T-cell (primary cell): ENCODE results near the gene UPF3A. TPM values are rescaled to one million over a fixed set of nuclear protein-coding genes. Genes with fewer than 3 reads are reported as not detected.

ENCODE experiments used
- ATAC-seq, 4 experiments: fragments of 200-7000 bp in 3 of 4; fragments of 150-1000 bp in 1 of 4; cut with Tn5 transposase; replicated peaks in 1 of 4; 1 replicate in 3 of 4; 2 replicates in 1 of 4; pipeline ENCODE4 v1.10.0; 2021; ENCODE audit warnings: moderate library complexity in 3 of 4, mild to moderate bottlenecking in 2 of 4, moderate number of reproducible peaks in 1 of 4
- CTCF ChIA-PET, 2 donors: fragments of 300-600 bp; sonication (Branson Sonifier 250); formaldehyde crosslinking; loops; one replicate each; lab custom pipeline; 2022; ENCODE audit warnings: antibody characterized with exemption in 2 of 2; lab: Charles Lee
- POLR2A ChIA-PET, 2 donors: fragments of 300-600 bp; sonication (Branson Sonifier 250); formaldehyde crosslinking; loops; one replicate each; lab custom pipeline; 2022; ENCODE audit warnings: antibody characterized with exemption in 2 of 2; lab: Charles Lee
- DNase-seq, 35 experiments: peaks; one replicate each; pipeline versions ENCODE4 v3.0.0 to v3.0.0-alpha.2; 2013 to 2023
- H3K27ac ChIP-seq: one replicate; pipeline ENCODE4 v1.5.1; 2013; ENCODE audit warnings: low read length
- H3K27me3 ChIP-seq, 2 experiments: replicated peaks in 1 of 2; 1 replicate in 1 of 2; 2 replicates in 1 of 2; pipeline versions ENCODE4 v1.6.1 to v1.7.0; 2013; ENCODE audit warnings: low read length in 1 of 2, mixed read lengths in 1 of 2; ENCODE audit not compliant: control insufficient read depth in 2 of 2, insufficient read depth in 2 of 2; ENCODE audit errors: extremely low read depth in 1 of 2
- H3K36me3 ChIP-seq, 2 donors: 1 replicate in 1 of 2; 2 replicates in 1 of 2; pipeline versions ENCODE4 v1.6.1 to v1.7.0; 2013; ENCODE audit warnings: low read length in 1 of 2; ENCODE audit not compliant: control insufficient read depth in 2 of 2, insufficient read depth in 1 of 2; ENCODE audit errors: extremely low read depth in 1 of 2
- H3K4me1 ChIP-seq, 2 experiments: 1 replicate in 1 of 2; 2 replicates in 1 of 2; pipeline versions ENCODE4 v1.6.1 to v1.7.0; 2013; ENCODE audit warnings: low read length in 2 of 2, mixed read lengths in 1 of 2; ENCODE audit not compliant: insufficient read depth in 2 of 2, control insufficient read depth in 1 of 2; ENCODE audit errors: extremely low read depth in 1 of 2
- H3K4me3 ChIP-seq, 2 donors: 1 replicate in 1 of 2; 2 replicates in 1 of 2; pipeline versions ENCODE4 v1.5.1 to v1.7.0; 2013; ENCODE audit warnings: mild to moderate bottlenecking in 2 of 2, low read length in 1 of 2, moderate library complexity in 1 of 2; ENCODE audit not compliant: control insufficient read depth in 1 of 2; ENCODE audit errors: extremely low read depth in 1 of 2
- H3K9me3 ChIP-seq: 2 replicates; pipeline ENCODE4 v1.7.0; 2013
- H3K27ac Mint-ChIP-seq, 2 donors: one replicate each; pipeline ENCODE4 v1.8.0; 2020 to 2021; ENCODE audit warnings: mild to moderate bottlenecking in 2 of 2, mixed read lengths in 2 of 2
- H3K27me3 Mint-ChIP-seq, 2 donors: one replicate each; pipeline ENCODE4 v1.8.0; 2021 to 2022; ENCODE audit warnings: mixed read lengths in 2 of 2
- H3K36me3 Mint-ChIP-seq: one replicate; pipeline ENCODE4 v1.8.0; 2021; ENCODE audit warnings: mixed read lengths
- H3K4me1 Mint-ChIP-seq, 3 donors: one replicate each; pipeline ENCODE4 v1.8.0; 2020 to 2022; ENCODE audit warnings: mixed read lengths in 3 of 3, mild to moderate bottlenecking in 1 of 3
- H3K4me3 Mint-ChIP-seq, 3 donors: one replicate each; pipeline ENCODE4 v1.8.0; 2020 to 2022; ENCODE audit warnings: mild to moderate bottlenecking in 3 of 3, mixed read lengths in 3 of 3, moderate library complexity in 3 of 3
- H3K9me3 Mint-ChIP-seq, 3 donors: one replicate each; pipeline ENCODE4 v1.8.0; 2020 to 2022; ENCODE audit warnings: mixed read lengths in 3 of 3
- WGBS: methylation state at CpG from one replicate; pipeline ENCODE4 v1.1.5; 2013; ENCODE audit warnings: missing lambda C conversion rate; ENCODE audit not compliant: insufficient coverage; 5-methylcytosine and 5-hydroxymethylcytosine counted together
- total RNA-seq, 35 experiments: library from RNA in 6 of 35; stranded (reverse) in 6 of 35; fragments of 120-200 nt in 1 of 35; gene quantifications; one replicate each; pipeline versions ENCODE4 v1.2.1 to v1.2.4 and lab custom pipeline; 2013 to 2026

UPF3A gene
- total RNA-seq, 5 donors from 2014 or later (not counting 1 experiment from before 2014, with no cell fraction given) = 40.5 to 105 (median 68.0) TPM

- ChIA-PET POLR2A (no interaction called here), CTCF (interaction anchor here in 1 of 2 donors (0.5 kb wide), 1 partner anchor 27 kb away, joined by 3 read pairs; no protein-coding TSS in a partner anchor)
- H3K27ac Mint-ChIP-seq = no peak overlapping the region
- Histone ChIP-seq H3K27ac (no peak overlapping the region), H3K36me3 (peaks cover 0 to 47% of the 10 kb centered on the region in 2 donors), H3K4me1 (no peaks in the 10 kb centered on the region), H3K4me3 (no peak overlapping the region), H3K27me3 (no peaks in the 10 kb centered on the region), H3K9me3 (no peaks in the 10 kb centered on the region)
- 80% methylated on average over 1 of the region's 13 CpGs for WGBS
- no peaks in the 10 kb centered on the region for H3K27me3 Mint-ChIP-seq
- H3K9me3 Mint-ChIP-seq = no peaks in the 10 kb centered on the region
- H3K36me3 Mint-ChIP-seq = peaks cover 41% of the 10 kb centered on the region
- H3K4me3 Mint-ChIP-seq = no peak overlapping the region
- ATAC-seq (no peak), DNase-seq (no peak)
- peaks cover 0 to 2% (median 0%) of the 10 kb centered on the region in 3 donors for H3K4me1 Mint-ChIP-seq
Observed at GRCh38 chr13:114304346-114305034, 23.1 kb downstream of the UPF3A start.

DNA sequence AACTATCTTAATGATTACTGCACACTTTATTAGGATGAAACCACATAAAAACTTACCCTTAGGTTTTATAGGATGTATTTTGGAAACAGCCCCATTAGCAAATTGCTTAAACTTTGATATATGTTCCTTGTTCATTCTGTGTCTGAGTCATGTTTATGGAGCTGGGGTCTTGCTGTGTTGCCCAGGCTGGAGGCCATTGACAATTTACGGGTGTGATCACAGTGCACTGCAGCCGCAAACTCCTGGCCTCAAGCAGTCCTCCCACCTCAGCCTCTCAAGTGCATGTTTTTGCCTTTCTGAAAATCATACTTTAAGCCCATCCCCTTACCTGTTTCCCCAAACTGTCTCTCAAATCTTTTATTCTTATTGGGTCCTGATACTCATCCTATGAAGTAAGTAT lies 27.7 kb downstream of the UPF3A start:
- ChIA-PET CTCF (no interaction called here), POLR2A (no interaction called here)
- H3K27me3 ChIP-seq = no peaks in the 10 kb centered on the region
- Mint-ChIP-seq H3K36me3 (peaks cover 16% of the 10 kb centered on the region), H3K27ac (no peak overlapping the region), H3K4me3 (no peak overlapping the region), H3K4me1 (peaks cover 14 to 15% (median 14%) of the 10 kb centered on the region in 3 donors), H3K27me3 (no peaks in the 10 kb centered on the region), H3K9me3 (no peaks in the 10 kb centered on the region)
- peaks cover 5 to 6% of the 10 kb centered on the region in 2 experiments for H3K4me1 ChIP-seq
- ATAC-seq = no peak
- no peak overlapping the region for H3K4me3 ChIP-seq
- DNase-seq = no peak
- no peak overlapping the region for H3K27ac ChIP-seq
- peaks cover 0 to 17% of the 10 kb centered on the region in 2 donors for H3K36me3 ChIP-seq
- no CpG with 5 or more reads among the region's 2 CpGs for WGBS
- no peaks in the 10 kb centered on the region for H3K9me3 ChIP-seq

DNA sequence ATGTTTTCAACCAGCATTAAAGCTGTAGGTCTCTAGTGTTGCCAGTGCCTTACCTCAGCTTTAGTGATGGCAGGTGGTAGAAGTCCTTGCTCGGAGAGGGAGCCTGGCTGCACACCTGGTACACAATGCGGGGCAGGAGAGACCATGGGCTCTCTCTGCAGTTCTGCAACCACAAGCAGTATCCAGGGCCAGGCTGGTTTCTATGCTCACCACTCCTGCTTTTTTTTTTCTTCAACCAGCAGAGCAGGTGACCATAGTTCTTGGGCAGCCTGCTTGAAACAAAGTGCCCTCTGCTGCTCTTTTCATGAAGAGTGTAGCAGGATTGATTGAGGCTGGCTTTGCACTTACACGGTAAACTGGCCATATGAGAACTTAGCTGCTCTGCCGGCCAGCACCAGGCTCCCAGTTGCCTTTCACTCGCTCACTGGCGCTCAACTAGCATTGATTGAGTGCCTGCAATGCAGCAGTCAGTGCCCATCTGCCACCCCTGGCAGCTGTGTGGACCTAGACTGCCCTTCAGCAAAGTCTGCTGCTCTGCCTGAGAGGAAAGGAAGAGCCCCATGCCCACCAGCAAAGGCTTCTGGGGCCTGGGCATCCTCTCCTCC lies 28.5 kb downstream of the UPF3A start:
- 100% methylated on average over 5 of the region's 6 CpGs for WGBS
- peaks cover 0 to 11% of the 10 kb centered on the region in 2 donors for H3K36me3 ChIP-seq
- Mint-ChIP-seq H3K36me3 (peaks cover 11% of the 10 kb centered on the region), H3K27me3 (no peaks in the 10 kb centered on the region), H3K4me3 (no peak overlapping the region), H3K27ac (no peak overlapping the region), H3K4me1 (peaks cover 16 to 18% (median 16%) of the 10 kb centered on the region in 3 donors), H3K9me3 (no peaks in the 10 kb centered on the region)
- ChIA-PET POLR2A (no interaction called here), CTCF (no interaction called here)
- no peak for ATAC-seq
- peaks cover 6 to 7% of the 10 kb centered on the region in 2 experiments for H3K4me1 ChIP-seq
- no peak overlapping the region for H3K4me3 ChIP-seq
- H3K9me3 ChIP-seq = no peaks in the 10 kb centered on the region
- DNase-seq = no peak
- H3K27me3 ChIP-seq = no peaks in the 10 kb centered on the region
- H3K27ac ChIP-seq = no peak overlapping the region

DNA sequence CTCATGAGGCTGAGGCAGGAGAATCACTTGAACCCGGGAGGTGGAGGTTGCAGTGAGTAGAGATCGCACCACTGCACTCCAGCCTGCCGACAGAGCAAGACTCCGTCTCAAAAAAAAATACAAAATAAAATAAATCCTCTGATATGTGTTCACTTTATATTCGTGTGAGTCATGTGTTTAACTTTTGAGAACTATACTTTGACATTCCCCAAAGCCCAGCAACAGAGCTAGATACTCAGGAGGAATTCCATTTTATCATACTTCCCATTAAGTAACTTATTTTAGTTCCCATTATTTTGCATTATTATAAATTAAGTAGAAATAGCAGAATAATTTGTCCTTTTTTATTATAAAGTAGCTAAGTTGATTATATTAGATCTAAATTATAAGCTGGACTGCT lies 29.6 kb downstream of the UPF3A start:
- peaks cover 12 to 15% of the 10 kb centered on the region in 2 experiments for H3K4me1 ChIP-seq
- Mint-ChIP-seq H3K4me1 (peaks cover 23 to 26% (median 24%) of the 10 kb centered on the region in 3 donors), H3K27me3 (no peaks in the 10 kb centered on the region), H3K9me3 (no peaks in the 10 kb centered on the region), H3K36me3 (peaks cover 7% of the 10 kb centered on the region), H3K27ac (no peak overlapping the region), H3K4me3 (no peak overlapping the region)
- H3K9me3 ChIP-seq = no peaks in the 10 kb centered on the region
- no peak overlapping the region for H3K27ac ChIP-seq
- no peak overlapping the region for H3K4me3 ChIP-seq
- ChIA-PET POLR2A (interaction anchor here in 1 of 2 donors (0.8 kb wide), 1 partner anchor 9 kb away, joined by 3 read pairs; no protein-coding TSS in a partner anchor), CTCF (no interaction called here)
- WGBS = no CpG with 5 or more reads among the region's 5 CpGs
- peaks cover 0 to 8% of the 10 kb centered on the region in 2 donors for H3K36me3 ChIP-seq
- DNase-seq = no peak
- H3K27me3 ChIP-seq = no peaks in the 10 kb centered on the region
- ATAC-seq = no peak

- Mint-ChIP-seq H3K27ac (no peak overlapping the region), H3K9me3 (no peaks in the 10 kb centered on the region), H3K36me3 (peaks cover 5% of the 10 kb centered on the region), H3K4me3 (no peak overlapping the region), H3K4me1 (peaks cover 23 to 26% (median 24%) of the 10 kb centered on the region in 3 donors), H3K27me3 (no peaks in the 10 kb centered on the region)
- ChIA-PET CTCF (no interaction called here), POLR2A (interaction anchor here in 1 of 2 donors (0.8 kb wide), 1 partner anchor 8 kb away, joined by 3 read pairs; no protein-coding TSS in a partner anchor)
- peaks cover 15% of the 10 kb centered on the region in 2 experiments for H3K4me1 ChIP-seq
- no peak overlapping the region for H3K4me3 ChIP-seq
- no peaks in the 10 kb centered on the region for H3K9me3 ChIP-seq
- no peaks in the 10 kb centered on the region for H3K27me3 ChIP-seq
- peaks cover 0 to 5% of the 10 kb centered on the region in 2 donors for H3K36me3 ChIP-seq
- no peak for ATAC-seq
- H3K27ac ChIP-seq = no peak overlapping the region
- DNase-seq = no peak
Observed at GRCh38 chr13:114311387-114311786, 30.0 kb downstream of the UPF3A start.

DNA sequence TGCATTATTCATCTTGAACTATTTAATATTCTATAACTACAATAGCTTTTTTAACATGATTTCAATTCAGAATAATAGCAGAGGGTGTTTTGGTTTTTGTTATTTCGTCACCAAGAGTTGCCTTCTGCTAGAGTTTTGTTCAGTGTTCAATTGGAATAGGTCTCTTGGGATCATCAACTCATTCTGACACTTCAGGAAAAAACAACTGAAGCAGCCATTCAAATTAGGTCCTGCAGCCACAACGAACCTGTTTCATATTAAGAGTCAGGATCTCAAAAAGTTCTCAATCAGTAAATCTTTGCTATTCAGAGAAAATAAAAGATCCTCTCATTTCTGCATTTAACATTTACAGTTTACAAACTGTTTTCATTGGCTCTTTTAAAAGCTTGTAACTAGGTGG lies 30.5 kb downstream of the UPF3A start:
- peaks cover 0 to 2% of the 10 kb centered on the region in 2 donors for H3K36me3 ChIP-seq
- no peaks in the 10 kb centered on the region for H3K9me3 ChIP-seq
- Mint-ChIP-seq H3K27me3 (no peaks in the 10 kb centered on the region), H3K9me3 (no peaks in the 10 kb centered on the region), H3K4me3 (no peak overlapping the region), H3K4me1 (peaks cover 26 to 27% (median 27%) of the 10 kb centered on the region in 3 donors), H3K36me3 (peaks cover 3% of the 10 kb centered on the region), H3K27ac (no peak overlapping the region)
- H3K27me3 ChIP-seq = no peaks in the 10 kb centered on the region
- WGBS = no CpG with 5 or more reads among the region's 2 CpGs
- no peak overlapping the region for H3K27ac ChIP-seq
- CTCF ChIA-PET = interaction anchor here in 1 of 2 donors (0.5 to 0.6 kb wide), 2 partner anchors 18 to 46 kb away, joined by 3 to 7 read pairs; no protein-coding TSS in a partner anchor
- peaks cover 15% of the 10 kb centered on the region in 2 experiments for H3K4me1 ChIP-seq
- H3K4me3 ChIP-seq = no peak overlapping the region
- ATAC-seq (no peak), DNase-seq (no peak)
- POLR2A ChIA-PET = no interaction called here
